GM18505 (cell line): ENCODE measurements around the gene IVNS1ABP.

Experiments
- ATAC-seq: cut with Tn5 transposase; IDR thresholded peaks from one replicate; pipeline ENCODE4 v1.9.1; 2021; ENCODE audit not compliant: unreplicated experiment
- POLR2A ChIP-seq: IDR thresholded peaks from 4 replicates; pipeline ENCODE4 v1.6.1; 2011; ENCODE audit warnings: borderline replicate concordance; ENCODE audit not compliant: insufficient read depth, insufficient read length; ENCODE audit errors: extremely low read depth

The IVNS1ABP gene

DNA sequence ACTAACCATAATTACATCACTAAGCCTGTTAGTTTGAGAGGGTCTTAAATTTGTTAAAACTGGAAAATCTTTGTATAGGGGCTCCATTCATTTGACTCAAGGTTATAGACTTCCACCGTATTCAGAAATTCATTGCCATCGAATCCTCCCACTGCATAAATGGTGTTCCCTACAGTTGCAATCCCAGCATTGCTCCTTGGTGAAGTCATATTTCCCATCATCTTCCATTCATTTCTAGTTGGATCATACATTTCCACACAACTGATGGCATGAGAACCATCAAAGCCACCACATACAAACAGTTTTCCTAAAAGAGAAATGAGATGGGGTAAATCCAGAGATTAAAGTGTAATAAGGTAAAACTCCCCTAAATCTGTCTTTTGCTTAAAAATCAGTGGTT, 19.1 kb downstream of the IVNS1ABP start:
- TF ChIP-seq POLR2A, result no peak
- no peak for ATAC-seq

GRCh38 chr1:185295091-185295490, 22.0 kb downstream of the IVNS1ABP start:
- ATAC-seq, result no peak
- no peak for TF ChIP-seq POLR2A

DNA sequence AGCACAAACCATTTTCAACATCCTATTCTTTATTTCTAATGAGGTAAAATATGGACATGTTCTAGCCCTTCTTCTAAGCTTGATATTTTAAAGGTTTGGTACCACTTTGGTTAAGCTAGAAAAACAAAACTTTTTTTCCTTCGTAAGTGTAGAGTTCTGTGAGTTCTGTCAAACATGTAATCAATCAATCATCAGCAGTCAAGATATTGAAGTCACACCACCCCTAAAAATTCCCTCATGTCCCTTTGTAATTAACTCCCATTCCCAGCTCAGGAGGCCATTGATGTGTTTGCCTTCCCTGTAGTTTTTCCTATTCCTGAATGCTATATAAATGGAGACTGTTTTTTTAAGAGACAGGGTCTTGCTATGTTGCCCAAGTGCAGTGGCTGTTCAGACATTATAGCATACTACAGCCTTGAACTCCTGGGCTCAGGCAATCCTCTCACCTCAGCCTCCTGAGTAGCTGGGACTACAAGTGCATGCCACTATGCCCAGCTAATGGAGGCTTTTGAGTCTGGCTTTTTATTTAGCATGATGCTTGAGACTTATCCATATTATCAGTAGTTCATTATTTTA, 23.0 kb downstream of the IVNS1ABP start:
- TF ChIP-seq POLR2A, result no peak
- no peak for ATAC-seq

DNA sequence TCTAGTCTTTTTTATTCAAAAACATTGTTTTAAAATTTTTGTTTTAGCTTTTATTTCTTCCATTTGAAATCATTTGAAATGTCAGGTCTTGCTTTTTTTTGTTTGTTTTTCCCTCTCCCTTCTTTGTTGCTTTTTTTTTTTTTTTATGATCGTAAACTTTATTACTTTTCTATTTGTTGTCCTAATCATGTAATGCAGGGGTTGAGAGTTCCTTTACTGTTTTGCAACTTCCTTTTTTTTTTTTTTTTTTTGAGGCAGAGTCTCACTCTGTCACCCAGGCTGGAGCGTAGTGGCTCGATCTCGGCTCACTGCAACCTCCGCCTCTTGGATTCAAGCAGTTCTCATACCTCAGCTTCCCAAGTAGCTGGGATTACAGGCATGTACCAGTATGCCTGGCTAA, 24.8 kb downstream of the IVNS1ABP start:
- ATAC-seq, result no peak
- no peak for TF ChIP-seq POLR2A

DNA sequence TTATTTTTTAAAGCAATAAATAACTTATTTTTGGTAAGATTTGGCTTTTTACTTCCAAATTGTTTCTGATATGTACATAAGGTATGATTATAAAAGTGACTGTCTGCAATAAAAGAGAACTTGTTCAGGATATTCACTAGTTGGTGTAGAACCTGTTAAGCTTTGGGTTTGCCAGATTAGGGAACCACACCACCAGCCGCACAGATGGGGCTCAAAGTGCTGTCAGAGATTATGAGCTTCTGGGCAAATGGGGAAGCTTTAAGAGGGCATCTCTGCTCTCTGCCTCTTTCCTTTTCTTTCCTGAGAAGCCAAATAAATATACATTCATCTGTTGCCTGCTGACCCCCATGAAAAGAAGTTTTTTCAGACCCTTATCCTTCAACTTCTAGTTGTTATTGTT, 25.4 kb downstream of the IVNS1ABP start:
- no peak for TF ChIP-seq POLR2A
- no peak for ATAC-seq

DNA sequence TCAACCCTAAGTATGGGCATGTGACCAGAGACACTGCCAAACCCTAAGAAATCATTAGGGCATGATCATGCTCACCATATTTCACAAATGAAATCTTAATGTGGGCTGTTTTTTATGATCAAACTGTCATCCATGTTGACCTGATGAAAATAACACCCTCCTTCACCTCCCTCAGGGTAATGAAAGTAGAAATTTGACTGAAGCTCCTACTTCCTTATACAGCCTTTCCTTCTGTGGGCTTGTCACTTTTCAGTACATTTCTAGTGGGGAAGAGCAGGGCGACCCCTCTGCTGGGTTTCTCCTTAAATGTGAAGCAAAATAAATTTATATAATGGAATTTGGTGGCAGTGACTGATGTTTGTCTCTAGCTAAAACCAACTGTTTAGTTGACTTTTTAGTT, 25.9 kb downstream of the IVNS1ABP start:
- no peak for ATAC-seq
- TF ChIP-seq POLR2A, result no peak

GRCh38 chr1:185289880-185290279, 27.2 kb downstream of the IVNS1ABP start:
- no peak for TF ChIP-seq POLR2A
- no peak for ATAC-seq

DNA sequence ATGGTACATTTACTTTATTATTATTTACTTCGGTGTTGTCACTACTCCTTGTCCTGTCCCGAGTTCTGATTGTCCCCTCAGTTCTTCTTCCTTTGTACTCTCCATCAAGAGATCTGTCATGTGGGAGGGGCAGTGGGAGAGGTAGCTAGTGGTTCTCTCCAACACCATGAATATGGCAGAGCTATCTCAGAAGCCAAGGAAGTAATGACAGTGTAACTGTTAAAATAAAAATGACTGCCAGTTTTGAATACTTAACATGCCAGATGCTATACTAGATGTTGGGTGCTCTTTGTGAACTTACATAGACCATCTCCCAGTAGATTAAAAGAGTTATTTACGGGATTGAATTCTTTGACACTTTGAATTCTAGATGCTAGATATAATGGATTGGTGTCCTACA, 28.6 kb downstream of the IVNS1ABP start:
- TF ChIP-seq POLR2A, result no peak
- ATAC-seq, result no peak

GRCh38 chr1:185287451-185287850, 29.6 kb downstream of the IVNS1ABP start:
- TF ChIP-seq POLR2A, result no peak
- ATAC-seq, result no peak

DNA sequence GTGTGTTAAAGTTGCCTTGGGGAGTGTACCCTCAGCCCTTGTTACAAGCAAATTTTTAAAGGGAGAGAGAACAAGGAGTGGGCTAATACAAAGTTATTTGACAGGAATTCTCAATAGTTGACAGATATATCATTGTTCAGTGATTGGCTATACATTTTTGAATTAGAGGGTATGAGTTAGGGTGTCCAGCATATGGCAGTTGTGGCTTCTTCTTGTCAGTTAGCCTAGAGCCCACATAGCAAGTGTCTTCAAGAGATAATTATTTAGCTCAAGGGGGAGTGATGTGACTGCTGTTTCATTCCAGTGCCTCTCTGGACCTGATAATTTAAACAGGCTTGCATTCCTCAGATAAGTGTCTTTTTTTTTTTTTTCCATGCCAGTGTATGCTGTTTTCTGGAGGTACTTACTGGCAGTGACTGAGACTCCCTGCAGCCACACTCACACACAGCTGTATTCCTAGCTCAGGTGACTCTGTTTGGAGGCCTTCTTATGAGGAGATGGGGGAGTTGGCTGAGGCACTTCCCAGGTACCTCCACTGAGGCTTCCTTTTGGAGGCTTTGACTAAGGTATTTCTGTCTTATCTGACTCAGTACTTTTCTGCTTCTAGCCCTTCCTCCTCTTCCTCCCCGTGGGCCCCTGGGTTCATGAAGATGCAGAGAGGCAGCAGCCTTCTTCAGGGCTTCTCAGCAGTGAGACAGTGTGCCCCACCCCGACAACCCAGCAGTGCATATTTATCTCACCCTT, 32.3 kb downstream of the IVNS1ABP start:
- no peak for ATAC-seq
- TF ChIP-seq POLR2A, result no peak

GRCh38 chr1:185284116-185284515, 32.9 kb downstream of the IVNS1ABP start:
- no peak for ATAC-seq

GRCh38 chr1:185281245-185281644, 35.8 kb downstream of the IVNS1ABP start:
- TF ChIP-seq POLR2A, result no peak
- ATAC-seq, result peak; percentile 89

More at GRCh38 chr1:185284116-185284515, 32.9 kb downstream of the IVNS1ABP start:
- no peak for TF ChIP-seq POLR2A

- ATAC-seq, result no peak
- TF ChIP-seq POLR2A, result no peak
These were observed 36.5 kb downstream of the IVNS1ABP start for GRCh38 chr1:185280589-185280988.

DNA sequence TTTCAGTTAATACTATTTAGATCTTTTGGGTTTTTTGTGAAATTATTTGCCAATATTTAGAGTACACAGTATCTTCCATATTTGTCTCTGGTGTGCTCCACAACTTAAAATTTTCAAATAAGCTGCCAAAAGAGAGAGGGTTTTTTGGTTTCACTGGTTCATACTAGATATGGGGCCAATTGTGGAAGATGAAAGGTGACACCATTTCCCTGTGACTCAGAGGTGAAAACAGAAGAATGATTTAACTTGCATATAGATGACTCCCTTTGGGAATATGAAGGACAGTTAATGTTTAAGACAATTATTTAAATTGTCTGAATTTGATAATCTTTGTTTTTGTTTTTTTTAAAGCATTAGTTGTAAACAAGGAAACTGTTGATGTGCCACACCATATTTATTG, 37.5 kb downstream of the IVNS1ABP start:
- no peak for TF ChIP-seq POLR2A
- no peak for ATAC-seq
